ENCODE results near the gene ASB3. TPM values are rescaled to one million over a fixed set of nuclear protein-coding genes. Genes with fewer than 3 reads are reported as not detected.

ASB3 gene
- total and polyA plus RNA-seq, 2 donors (not counting 1 experiment from before 2014, with no cell fraction given) = 15.9 to 30.7 TPM

- no peak overlapping the region for H3K9ac ChIP-seq (ENCODE audit: low read length)
- no peak overlapping the region for H3K27ac ChIP-seq (ENCODE audit: low read length in 2 of 2)
- H3K27me3 ChIP-seq (replicated peaks in 1 of 4; ENCODE audit: control extremely low read depth in 1 of 4, control insufficient read depth in 3 of 4, insufficient read depth in 4 of 4, low read length in 3 of 4) = no peaks in the 10 kb centered on the region
- Mint-ChIP-seq H3K27me3 (no peaks in the 10 kb centered on the region), H3K9me3 (ENCODE audit: insufficient read depth) (no peaks in the 10 kb centered on the region), H3K27ac (no peak overlapping the region), H3K4me1 (no peaks in the 10 kb centered on the region), H3K4me3 (no peak overlapping the region)
- no peaks in the 10 kb centered on the region for H3K4me1 ChIP-seq (ENCODE audit: control insufficient read depth in 2 of 2, insufficient read depth in 2 of 2, low read length in 2 of 2)
- no peaks in the 10 kb centered on the region for H4K20me1 ChIP-seq (ENCODE audit: control insufficient read depth, insufficient read depth, low read length, poor library complexity, severe bottlenecking)
- CTCF ChIA-PET = interaction anchor here (0.5 to 0.6 kb wide), 2 partner anchors 13 to 1061 kb away, joined by 3 to 4 read pairs; no protein-coding TSS in a partner anchor
- H3K79me2 ChIP-seq (ENCODE audit: control insufficient read depth, insufficient read depth, low read length) = no peaks in the 10 kb centered on the region
- no peak for ATAC-seq (ENCODE audit: low read depth)
- intact Hi-C loops (cut with micrococcal nuclease) = no loop called here
- no peaks in the 10 kb centered on the region for H3K9me3 ChIP-seq (ENCODE audit: control extremely low read depth in 1 of 3, control insufficient read depth in 2 of 3, insufficient read depth in 1 of 3, low read length in 2 of 3)
- no peak overlapping the region for H2AFZ ChIP-seq (ENCODE audit: insufficient read depth, low read depth, low read length, poor library complexity, severe bottlenecking)
- H3K4me2 ChIP-seq (replicated peaks; ENCODE audit: low read depth, low read length, poor library complexity, severe bottlenecking) = no peak overlapping the region
- no peak overlapping the region for H3K4me3 ChIP-seq (ENCODE audit: control extremely low read depth in 1 of 5, extremely low read depth in 1 of 5, insufficient read depth in 1 of 5, low read depth in 2 of 5, low read length in 4 of 5)
- H3K36me3 ChIP-seq (replicated peaks in 1 of 2; ENCODE audit: control extremely low read depth in 1 of 2, control insufficient read depth in 1 of 2, extremely low read depth in 1 of 2, insufficient read depth in 2 of 2, low read length in 1 of 2) = peaks cover 12 to 68% of the 10 kb centered on the region in 2 experiments
- POLR2A ChIA-PET = no interaction called here
- DNase-seq = no peak
- TF ChIP-seq EZH2 (IDR thresholded peaks at IDR 0.05; ENCODE audit: borderline replicate concordance, insufficient read depth, low read depth, low read length, poor library complexity, severe bottlenecking) = no peak
- no peak for TF ChIP-seq CTCF (IDR thresholded peaks at IDR 0.05)
These were observed 14.8 kb upstream of the ASB3 start for GRCh38 chr2:53801547-53801946.

- ATAC-seq (ENCODE audit: low read depth) = no peak
- no peak for DNase-seq
- Mint-ChIP-seq H3K4me3 (no peak overlapping the region), H3K4me1 (peaks cover 10% of the 10 kb centered on the region), H3K27ac (no peak overlapping the region), H3K27me3 (no peaks in the 10 kb centered on the region), H3K9me3 (ENCODE audit: insufficient read depth) (no peaks in the 10 kb centered on the region)
- ChIA-PET CTCF (no interaction called here), POLR2A (no interaction called here)
- no peak overlapping the region for H2AFZ ChIP-seq (ENCODE audit: insufficient read depth, low read depth, low read length, poor library complexity, severe bottlenecking)
- no peak overlapping the region for H3K9ac ChIP-seq (ENCODE audit: low read length)
- H3K4me1 ChIP-seq (ENCODE audit: control insufficient read depth in 2 of 2, insufficient read depth in 2 of 2, low read length in 2 of 2) = no peaks in the 10 kb centered on the region
- TF ChIP-seq EZH2 (IDR thresholded peaks at IDR 0.05; ENCODE audit: borderline replicate concordance, insufficient read depth, low read depth, low read length, poor library complexity, severe bottlenecking) = no peak
- TF ChIP-seq CTCF (IDR thresholded peaks at IDR 0.05) = no peak
- no peaks in the 10 kb centered on the region for H3K9me3 ChIP-seq (ENCODE audit: control extremely low read depth in 1 of 3, control insufficient read depth in 2 of 3, insufficient read depth in 1 of 3, low read length in 2 of 3)
- no peak overlapping the region for H3K27ac ChIP-seq (ENCODE audit: low read length in 2 of 2)
- peaks cover 47% of the 10 kb centered on the region for H3K79me2 ChIP-seq (ENCODE audit: control insufficient read depth, insufficient read depth, low read length)
- no peak overlapping the region for H3K4me2 ChIP-seq (replicated peaks; ENCODE audit: low read depth, low read length, poor library complexity, severe bottlenecking)
- 100% methylated on average over 1 of the region's 3 CpGs for WGBS (ENCODE audit: insufficient coverage)
- H3K4me3 ChIP-seq (ENCODE audit: control extremely low read depth in 1 of 5, extremely low read depth in 1 of 5, insufficient read depth in 1 of 5, low read depth in 2 of 5, low read length in 4 of 5) = no peak overlapping the region
- intact Hi-C loops (cut with micrococcal nuclease) = no loop called here
- H4K20me1 ChIP-seq (ENCODE audit: control insufficient read depth, insufficient read depth, low read length, poor library complexity, severe bottlenecking) = peaks cover 10% of the 10 kb centered on the region
- peaks cover 1 to 30% of the 10 kb centered on the region in 2 experiments for H3K36me3 ChIP-seq (replicated peaks in 1 of 2; ENCODE audit: control extremely low read depth in 1 of 2, control insufficient read depth in 1 of 2, extremely low read depth in 1 of 2, insufficient read depth in 2 of 2, low read length in 1 of 2)
- H3K27me3 ChIP-seq (replicated peaks in 1 of 4; ENCODE audit: control extremely low read depth in 1 of 4, control insufficient read depth in 3 of 4, insufficient read depth in 4 of 4, low read length in 3 of 4) = no peaks in the 10 kb centered on the region
These were observed 7.1 kb upstream of the ASB3 start for GRCh38 chr2:53793821-53794220.

All from B cell (primary cell).